Right ventricle myocardium superior (tissue), 1 donor: ENCODE results near the gene KRT39. TPM values are rescaled to one million over a fixed set of nuclear protein-coding genes. Genes with fewer than 3 reads are reported as not detected.
A peak's percentile ranks its signal among the peaks of the same experiment; 100 is the strongest.
"Not testable (repeated sequence)": the region's sequence is repeated elsewhere in the genome, so short reads cannot be mapped to it uniquely, and the experiment has no call there.

Experiments used
- ATAC-seq: fragments of 200-7000 bp; cut with Tn5 transposase; one replicate; pipeline ENCODE4 v1.9.1; 2020; ENCODE audit warnings: mild to moderate bottlenecking; ENCODE audit not compliant: poor library complexity
- DNase-seq: peaks from one replicate; pipeline ENCODE4 v3.0.0-alpha.2; 2020
- intact Hi-C: fragments of 100-400 bp; cut with DNase I; formaldehyde crosslinking; loops from one replicate; pipeline ENCODE4 v1.11.2; 2022
- total RNA-seq: library from RNA; stranded (reverse); fragmentation: NEBNext Ultra II Directional; extraction: Animal tissue kit (Norgen Biotek cat#: 25700); gene quantifications from one replicate; pipeline ENCODE4 v1.2.1, GENCODE V29; 2021
- donor health status: DM: no; HTN: yes; CAD: no; lungs with severe emphysema.

The KRT39 gene
- total RNA-seq, 1 donor from 2014 or later = not detected

- intact Hi-C loops = no loop called here
- no peak for ATAC-seq
- no peak for DNase-seq
Measured at GRCh38 chr17:40950176-40950575, 16.6 kb downstream of the KRT39 start.

DNA sequence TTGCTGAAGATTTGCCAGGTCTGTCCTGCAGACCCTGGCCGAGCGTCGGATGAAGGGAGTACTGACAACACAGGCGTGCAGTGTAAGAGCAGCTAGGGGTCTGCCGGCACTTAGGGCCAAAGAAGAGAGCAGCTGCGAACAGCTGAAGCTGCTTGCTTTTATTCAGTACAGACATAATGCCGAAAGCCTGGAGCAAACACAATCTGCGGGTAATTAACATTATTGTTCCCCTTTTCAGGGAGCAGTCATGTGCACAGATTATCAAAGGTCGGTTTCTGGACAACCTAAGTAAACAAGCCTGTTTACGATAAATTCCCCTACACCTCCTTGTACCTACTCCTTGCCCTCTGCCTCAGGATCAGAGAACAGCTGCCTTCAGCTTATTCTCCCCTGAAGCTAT is 17.3 kb downstream of the KRT39 start:
- intact Hi-C loops = no loop called here
- no peak for ATAC-seq

DNA sequence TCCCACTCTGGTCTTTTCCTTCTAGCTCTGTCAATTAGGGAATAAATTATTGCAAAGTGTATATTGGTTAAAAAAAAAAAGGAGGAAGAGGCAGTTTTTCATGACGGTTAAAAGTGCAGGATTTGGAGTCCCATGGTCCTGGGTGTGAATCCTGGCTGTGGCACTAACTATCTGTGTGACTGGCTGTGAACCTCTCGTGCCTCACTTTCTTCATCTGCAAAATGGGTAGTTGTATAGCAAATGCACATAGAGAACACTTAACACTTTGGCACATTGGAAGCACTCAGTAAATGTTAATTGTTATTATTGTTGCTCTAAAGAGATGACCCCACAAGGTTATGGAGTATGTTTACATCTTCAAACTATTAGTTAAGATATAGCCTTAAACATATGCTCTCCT is 18.8 kb downstream of the KRT39 start:
- no peak for DNase-seq
- intact Hi-C loops = no loop called here
- ATAC-seq = no peak

More for the DNA sequence above, 17.3 kb downstream of the KRT39 start:
- DNase-seq = no peak

DNA sequence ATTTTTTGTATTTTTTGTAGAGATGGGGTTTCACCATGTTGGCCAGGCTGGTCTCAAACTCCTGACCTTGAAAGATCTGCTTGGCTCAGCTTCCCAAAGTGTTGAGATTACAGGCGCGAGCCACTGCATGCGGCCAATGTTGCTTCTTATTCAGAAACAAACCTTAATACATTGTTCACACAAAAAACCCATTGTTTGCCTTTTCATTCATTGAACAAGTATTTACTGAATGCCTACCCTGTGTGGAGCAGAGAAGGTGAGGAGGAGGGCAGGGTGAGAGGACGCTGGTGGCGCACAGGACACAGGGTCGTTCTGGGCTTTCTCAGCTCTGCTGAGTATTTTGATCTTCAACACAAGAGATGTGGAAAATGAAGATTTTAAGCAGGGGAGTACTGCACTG is 21.3 kb downstream of the KRT39 start:
- no peak for DNase-seq
- no peak for ATAC-seq
- intact Hi-C loops = no loop called here

DNA sequence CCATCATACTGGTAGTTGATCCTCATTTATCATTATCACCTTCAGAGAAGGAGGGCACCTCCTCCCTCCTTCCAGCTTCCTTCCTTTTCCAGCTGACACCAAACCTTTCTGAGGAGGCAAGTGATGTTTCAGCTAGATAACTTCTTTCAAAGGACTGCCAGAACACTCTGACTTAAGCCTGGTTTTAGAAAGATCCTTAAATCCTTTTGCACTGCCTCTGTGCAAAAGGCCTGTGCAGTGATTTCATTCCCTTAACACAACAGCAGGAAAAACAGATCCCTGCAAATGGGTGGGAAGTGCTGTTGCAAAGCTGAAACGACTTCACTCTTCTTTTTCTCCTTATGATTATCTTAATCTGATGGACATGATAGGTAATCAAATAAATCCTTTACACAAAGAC is 22.2 kb downstream of the KRT39 start:
- intact Hi-C loops = no loop called here
- DNase-seq (no peak), ATAC-seq (no peak)

DNA sequence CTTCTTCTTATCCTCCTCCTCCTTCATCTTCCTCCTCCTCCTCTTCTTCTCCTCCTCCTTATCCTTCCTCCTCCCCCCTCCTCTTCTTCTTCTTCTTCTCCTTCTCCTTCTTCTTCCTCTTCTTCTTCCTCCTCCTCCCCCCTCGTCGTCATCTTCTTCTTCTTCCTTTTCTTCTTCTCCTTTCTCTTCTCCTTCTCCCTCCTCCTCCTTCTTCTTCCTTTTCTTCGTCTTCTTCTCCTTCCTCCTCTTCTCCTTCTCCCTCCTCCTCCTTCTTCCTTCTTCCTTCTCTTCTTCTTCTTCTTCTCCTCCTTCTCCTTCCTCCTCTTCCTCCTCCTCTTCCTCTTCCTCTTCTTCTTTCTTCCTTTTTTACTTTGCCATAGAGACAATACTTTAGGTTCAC is 24.2 kb downstream of the KRT39 start:
- no peak for ATAC-seq
- intact Hi-C loops = no loop called here

DNA sequence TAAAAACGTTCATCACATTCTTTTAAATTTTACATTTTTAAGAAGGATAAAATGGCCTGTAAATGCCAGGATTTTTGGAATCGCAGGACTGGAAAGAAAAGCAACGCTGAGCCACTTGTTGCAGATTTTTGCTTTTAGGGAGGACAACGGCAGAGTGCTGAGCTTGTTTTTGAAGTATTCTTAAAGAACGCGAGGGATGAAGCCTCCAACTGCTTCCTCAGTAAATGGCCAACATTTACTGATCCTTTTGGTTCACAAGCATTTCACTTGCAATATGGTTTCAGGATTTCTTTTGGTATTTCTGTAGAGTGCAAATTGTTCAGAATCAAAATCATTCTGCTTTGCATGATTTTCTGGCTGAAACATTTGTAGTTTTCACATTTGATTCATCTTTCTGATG is 26.5 kb downstream of the KRT39 start:
- no peak for ATAC-seq
- intact Hi-C loops = no loop called here
- DNase-seq = no peak

More for the DNA sequence above, 24.2 kb downstream of the KRT39 start:
- no peak for DNase-seq

DNA sequence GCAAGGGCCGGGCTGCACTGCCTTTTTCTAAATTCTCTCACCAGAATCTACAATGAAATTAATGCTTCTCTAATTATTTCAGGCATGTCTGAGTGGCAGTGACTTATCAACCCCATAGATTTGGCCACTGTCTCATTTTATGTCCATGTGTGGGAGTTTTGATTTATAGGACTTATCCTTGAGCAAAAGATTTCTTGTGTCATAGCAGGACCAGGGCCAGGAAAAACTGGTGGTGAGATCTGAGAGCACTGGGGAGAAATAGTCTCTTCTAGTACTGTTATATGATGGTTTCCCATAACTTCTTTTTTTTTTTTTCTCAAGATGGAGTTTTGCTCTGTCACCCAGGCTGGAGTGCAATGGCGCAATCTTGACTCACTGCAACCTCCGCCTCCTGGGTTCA is 27.8 kb downstream of the KRT39 start:
- no peak for DNase-seq
- intact Hi-C loops = no loop called here
- ATAC-seq = no peak

GRCh38 chr17:40937384-40937819 is 29.3 kb downstream of the KRT39 start, which contains the start of gene KRT23:
KRT23 (minus strand) TSS chr17:40937646; CDS start chr17:40936603, 1,043 bp downstream.
- ATAC-seq = no peak
- DNase-seq = no peak
- intact Hi-C loops = no loop called here

GRCh38 chr17:40936976-40937375 is 29.8 kb downstream of the KRT39 start:
- DNase-seq = no peak
- no peak for ATAC-seq
- intact Hi-C loops = no loop called here

GRCh38 chr17:40936437-40936971 is 30.2 kb downstream of the KRT39 start:
- no peak for ATAC-seq
- DNase-seq = no peak
- intact Hi-C loops = no loop called here

DNA sequence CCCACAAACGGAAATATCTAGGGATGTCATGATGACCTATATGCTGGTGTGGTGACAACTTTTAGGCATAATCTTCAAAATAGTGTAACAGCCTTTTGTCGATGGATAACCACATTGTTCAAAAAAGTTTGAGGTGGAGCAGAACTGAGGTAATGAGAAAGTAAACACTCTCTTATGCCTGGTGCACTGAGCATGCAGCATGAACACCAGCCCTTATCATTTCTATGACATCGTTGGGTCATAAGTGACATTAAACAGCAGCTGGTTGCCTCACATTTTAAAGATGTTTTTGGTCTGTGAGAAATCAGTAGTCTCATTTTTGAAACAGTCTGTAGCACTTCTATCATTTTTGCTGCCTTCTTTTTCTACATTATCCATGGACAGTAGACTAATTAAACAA is 31.1 kb downstream of the KRT39 start:
- ATAC-seq (no peak), DNase-seq (no peak)
- intact Hi-C loops = no loop called here

- intact Hi-C loops = no loop called here
- DNase-seq (no peak), ATAC-seq (no peak)
Measured at GRCh38 chr17:40932608-40933007, 34.1 kb downstream of the KRT39 start.

DNA sequence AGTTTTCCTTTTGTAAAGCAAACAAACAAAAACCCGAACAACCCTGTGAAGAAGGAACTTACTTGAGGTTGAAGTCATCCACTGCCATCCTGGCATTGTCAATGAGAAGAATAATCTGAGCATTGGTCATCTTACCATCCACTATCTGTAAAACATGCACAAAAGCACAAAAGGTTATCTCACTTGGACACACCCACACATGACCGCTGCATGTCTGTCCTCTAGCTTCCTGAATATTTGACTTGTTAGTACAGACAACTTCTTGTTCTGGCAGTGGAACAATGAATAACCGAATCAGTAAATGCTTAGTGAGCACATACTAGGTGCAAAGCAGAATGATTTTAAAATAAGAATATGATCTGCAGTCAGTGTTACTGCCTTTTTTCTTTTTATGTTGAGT is 35.4 kb downstream of the KRT39 start:
- intact Hi-C loops = no loop called here
- ATAC-seq (no peak), DNase-seq (no peak)

- ATAC-seq = no peak
- no peak for DNase-seq
- intact Hi-C loops = no loop called here
Measured at GRCh38 chr17:40926341-40926740, 40.4 kb downstream of the KRT39 start.

DNA sequence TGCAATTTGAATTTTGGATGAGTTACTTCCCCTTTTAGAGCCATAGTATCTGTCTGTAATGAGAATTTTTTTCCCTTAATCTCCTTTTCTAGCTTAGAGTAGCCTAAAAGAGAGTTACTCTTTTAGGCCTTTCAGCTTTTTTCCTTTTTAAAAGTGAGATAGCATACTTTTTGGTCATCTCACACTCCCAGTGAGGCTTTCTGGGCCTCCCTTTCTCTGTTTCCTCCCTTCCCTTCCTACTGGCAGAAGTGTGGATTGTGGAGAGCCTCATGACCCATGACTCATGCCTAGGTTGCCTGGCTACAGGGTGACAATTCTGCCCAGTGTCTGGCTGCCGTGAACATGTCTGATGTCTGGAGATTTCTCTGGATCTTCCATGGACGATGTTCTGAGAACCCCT is 44.5 kb downstream of the KRT39 start:
- ATAC-seq (peak; percentile 49), DNase-seq (no peak)

DNA sequence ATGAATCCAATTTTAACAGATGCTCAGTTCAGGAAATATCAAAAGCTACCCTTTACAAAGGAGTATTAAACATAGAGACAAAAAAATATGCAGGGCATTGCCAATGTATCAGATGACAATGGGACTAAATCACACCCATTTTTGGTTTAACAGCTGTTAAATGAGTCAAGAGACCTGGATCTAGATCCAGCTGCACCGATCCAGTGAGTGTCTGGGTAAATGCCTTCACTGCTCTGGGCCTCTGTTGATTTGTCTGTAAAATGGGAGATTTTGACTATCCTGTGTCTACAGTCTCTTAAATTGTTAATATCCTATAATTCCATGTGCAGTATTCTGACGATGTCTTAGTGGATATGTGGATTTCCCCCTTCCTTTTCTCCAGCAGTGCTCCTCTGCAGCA is 45.7 kb downstream of the KRT39 start:
- DNase-seq (no peak), ATAC-seq (no peak)
- intact Hi-C loops = no loop called here

More for the DNA sequence above, 44.5 kb downstream of the KRT39 start:
- intact Hi-C loops = no loop called here

DNA sequence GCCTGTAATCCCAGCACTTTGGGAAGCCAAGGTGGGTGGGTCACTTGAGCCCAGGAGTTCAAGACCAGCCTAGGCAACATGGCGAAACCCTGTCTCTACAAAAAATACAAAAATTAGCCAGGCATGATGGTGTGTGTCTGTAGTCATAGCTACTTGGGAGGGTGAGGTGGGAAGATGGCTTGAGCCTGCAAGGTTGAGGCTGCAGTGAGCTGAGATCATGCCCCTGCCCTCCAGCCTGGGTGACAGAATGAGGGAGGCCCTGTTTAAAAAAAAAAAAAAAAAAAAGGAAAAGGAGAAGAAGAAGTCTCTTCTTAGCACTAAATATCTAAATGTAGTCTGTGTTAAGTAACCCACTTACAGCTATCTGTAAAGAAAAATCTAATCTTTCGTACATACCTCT is 49.6 kb downstream of the KRT39 start:
- DNase-seq, intact Hi-C loops, ATAC-seq: not testable (repeated sequence)

DNA sequence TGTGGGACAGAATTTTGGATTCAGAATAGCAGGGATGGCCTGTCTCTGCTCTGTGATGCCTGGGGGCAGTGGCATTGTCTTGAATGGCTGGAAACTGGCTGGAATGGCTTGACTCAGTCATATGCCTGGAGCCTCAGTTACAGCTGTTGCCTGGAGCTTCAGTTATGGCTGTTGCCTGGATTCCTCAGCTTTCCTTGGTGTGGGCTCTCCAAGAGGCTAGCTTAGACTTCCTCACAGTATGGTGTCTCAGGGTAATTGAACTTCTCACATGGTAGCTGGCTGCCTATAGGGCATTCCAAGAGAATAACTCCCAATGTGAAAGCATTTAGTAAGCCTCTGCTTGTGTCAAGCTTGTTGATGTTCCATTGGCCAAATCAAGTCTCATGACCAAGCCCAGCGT is 50.4 kb downstream of the KRT39 start:
- DNase-seq (no peak), ATAC-seq (no peak)
- intact Hi-C loops = no loop called here

- no peak for DNase-seq
- intact Hi-C loops = no loop called here
- no peak for ATAC-seq
Measured at GRCh38 chr17:40915721-40916256, 51.0 kb downstream of the KRT39 start.

- ATAC-seq = no peak
- intact Hi-C loops = no loop called here
- no peak for DNase-seq
Measured at GRCh38 chr17:40915199-40915661, 51.5 kb downstream of the KRT39 start.
